Measurements from ENCODE around the gene ZDHHC19.
A peak's percentile ranks its signal among the peaks of the same experiment; 100 is the strongest.
"Not testable (repeated sequence)": the region's sequence is repeated elsewhere in the genome, so short reads cannot be mapped to it uniquely, and the experiment has no call there.

Gene ZDHHC19

DNA sequence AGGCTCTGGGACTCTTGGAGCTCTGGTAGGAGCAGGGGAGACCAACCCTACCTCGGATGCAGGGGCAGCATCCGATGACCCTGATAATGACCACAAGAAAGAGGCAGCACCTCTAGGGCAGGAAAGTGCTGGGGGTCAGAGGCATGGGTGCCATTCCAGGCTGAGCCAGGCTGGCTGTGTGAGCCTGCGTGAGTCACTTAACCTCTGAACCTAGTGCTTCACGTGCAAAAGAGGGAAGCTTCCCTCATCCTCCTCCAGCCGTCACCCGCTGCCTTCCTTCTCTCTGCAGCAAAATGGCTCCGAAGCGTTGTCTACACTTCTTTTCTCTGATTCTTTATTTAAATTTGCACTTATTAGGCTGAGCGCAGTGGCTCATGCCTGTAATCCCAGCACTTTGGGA, 35.5 kb downstream of the ZDHHC19 start:
- DNase-seq: no peak

DNA sequence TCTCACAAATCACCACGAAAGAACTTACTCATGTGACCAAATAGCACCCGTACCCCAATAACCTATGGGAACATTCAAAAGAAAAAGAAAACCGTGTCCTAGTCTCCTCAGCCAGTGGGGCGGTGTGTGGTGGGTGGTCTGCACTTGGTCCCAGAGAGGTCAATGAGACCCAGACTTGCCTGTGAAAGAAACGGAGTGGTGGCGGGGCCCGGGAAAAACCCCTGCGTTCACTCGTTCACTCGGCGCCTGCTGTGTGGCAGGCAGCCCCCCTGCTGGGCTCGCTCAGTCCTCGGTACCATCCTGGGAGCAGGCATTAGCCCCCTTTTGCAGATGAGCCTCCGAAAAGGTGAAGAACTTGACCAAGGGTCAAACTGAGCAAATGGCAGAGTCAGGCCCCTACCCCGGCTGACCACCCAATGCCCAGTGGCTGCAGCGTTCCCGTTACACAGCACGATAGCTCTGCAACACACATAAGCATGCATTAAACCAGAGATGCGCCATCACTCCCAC, 36.0 kb downstream of the ZDHHC19 start:
- no peak for DNase-seq

DNA sequence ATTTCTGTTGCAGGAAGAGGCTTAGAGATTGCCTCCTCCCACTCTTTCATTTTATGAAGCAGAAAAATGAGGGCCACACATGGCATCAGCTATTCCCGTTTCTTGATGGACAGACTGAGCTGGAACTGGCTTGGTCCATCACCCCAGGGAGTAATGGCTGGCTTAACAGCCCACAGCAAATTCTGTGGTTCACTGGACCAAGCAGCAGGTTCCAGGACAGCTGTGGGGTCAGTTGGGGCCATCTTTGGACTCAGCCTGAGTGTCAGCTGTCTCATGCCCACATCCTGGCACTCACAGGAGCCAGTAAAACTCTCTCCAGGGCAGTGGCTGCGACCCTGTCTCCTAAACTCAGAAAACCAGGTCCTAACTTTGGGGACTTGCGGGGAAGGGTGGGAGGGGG, 36.5 kb downstream of the ZDHHC19 start:
- no peak for DNase-seq

DNA sequence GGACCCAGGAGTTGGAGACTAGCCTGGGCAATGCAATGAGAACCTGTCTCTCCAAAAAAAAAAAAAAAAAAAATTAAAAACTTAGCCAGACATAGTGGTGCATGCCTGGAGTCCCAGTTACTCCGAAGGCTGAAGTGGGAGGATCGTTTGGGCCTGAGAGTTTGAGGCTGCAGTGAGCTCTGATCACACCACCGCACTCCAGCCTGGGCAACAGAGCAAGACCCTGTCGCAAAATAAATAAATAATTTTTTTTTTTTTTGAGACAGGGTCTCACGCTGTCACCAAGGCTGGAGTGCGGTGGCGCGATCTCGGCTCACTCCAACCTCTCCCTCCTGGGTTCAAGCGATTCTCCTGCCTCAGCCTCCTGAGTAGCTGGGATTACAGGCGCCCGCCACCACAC, 40.9 kb downstream of the ZDHHC19 start:
- not testable (repeated sequence) for DNase-seq

DNA sequence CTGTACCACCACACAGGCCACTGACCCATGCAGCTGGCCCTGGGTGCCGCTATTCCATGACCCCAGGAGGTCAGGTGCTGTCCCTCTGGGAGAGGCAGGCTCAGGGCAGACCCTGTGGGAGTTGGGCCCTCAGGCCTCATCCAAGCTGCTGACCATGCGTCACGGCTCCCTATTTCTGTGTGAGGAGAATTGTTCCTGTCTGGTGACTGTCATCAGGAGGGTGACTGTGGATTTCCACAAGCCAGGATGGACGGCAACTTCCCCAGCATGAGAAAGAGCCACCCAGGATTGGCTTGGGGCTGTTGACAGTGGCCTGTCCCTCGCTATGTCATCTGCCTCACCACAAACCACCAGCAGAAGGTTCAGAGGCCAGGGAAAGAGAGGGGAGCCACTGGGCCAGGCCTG, 41.4 kb downstream of the ZDHHC19 start:
- DNase-seq: no peak

DNA sequence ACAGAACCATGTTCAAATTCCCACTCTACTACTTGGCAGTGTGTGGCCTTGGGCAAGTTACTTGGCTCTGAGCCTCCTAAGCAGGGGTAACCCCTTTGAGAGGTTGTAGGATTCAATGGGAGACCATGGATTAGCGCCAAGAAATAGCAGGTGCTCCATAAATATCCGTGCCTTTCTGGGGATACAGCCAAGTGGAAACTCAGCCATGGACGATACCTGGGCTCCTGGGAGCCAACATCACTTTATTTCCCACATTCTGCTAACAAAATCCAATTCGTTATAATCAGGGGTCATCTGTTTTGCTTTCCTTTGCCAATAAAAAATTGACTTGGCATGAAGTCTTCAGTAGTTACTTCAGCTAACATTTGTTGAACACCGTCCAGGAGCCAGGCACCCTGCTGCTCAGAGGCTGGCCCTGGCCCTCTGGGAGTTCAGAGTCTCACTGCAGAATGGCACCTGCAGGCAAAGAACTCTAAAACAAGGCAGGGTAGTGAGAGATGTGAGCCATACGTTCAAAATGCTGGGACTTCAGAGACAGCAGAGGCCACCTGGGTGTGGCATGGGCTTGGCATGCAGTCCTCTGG, 42.3 kb downstream of the ZDHHC19 start:
- no peak for DNase-seq

DNA sequence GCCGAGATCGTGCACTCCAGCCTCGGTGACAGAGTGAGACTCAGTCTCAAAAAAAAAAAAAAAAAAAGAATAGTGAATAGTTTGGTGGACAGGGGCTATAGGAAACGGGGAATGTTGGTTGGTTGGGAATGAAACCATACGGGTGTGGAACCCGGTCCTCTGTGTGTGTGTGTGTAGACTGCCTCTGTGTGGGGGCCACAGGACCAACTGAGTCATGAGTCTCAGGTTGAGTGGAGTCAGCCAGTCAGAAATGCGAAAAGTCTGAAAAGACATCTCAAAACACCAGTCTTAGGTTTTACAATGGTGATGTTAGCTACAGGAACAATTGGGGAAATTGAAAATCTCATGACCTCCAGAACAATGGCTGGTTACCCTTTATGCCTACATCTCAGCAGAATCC, 44.5 kb downstream of the ZDHHC19 start:
- no peak for DNase-seq

DNA sequence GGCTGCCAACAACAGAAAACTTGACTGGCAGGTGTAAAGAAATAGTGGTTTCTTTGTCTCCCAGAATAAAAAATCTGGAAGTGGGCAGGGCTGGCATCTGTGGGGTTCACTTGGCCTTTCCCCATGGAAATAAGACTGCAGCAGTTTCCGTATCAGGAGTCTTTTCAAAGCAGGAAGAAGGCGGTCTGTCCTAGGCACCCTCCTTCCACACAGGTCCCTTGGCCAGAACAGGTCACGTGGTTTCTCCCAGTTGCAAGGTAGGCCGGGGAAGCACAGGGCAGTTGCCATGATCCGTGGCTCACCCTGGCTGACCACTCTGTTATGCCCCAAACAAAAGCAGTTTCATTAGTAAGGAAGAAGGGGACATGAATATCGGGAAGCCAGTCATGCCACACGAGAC, 45.4 kb downstream of the ZDHHC19 start:
- no peak for DNase-seq

DNA sequence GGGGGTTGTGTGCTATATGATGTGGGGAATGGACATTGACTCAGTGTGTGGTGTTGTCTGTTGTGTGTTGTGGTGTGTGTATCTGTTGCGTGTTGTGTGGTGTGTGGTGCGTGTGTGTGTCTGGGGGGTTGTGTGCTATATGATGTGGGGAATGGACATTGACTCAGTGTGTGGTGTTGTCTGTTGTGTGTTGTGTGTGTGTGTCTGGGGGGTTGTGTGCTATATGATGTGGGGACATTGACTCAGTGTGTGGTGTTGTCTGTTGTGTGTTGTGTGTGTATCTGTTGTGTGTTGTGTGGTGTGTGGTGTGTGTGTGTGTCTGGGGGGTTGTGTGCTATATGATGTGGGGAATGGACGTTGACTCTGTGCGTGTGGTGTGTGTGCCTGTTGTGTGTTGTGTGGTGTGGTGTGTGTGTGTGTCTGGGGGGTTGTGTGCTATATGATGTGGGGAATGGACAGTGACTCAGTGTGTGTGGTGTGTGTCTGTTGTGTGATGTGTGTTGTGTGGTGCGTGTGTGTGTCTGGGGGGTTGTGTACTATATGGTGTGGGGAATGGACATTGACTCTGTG, 46.1 kb downstream of the ZDHHC19 start:
- DNase-seq: not testable (repeated sequence)

DNA sequence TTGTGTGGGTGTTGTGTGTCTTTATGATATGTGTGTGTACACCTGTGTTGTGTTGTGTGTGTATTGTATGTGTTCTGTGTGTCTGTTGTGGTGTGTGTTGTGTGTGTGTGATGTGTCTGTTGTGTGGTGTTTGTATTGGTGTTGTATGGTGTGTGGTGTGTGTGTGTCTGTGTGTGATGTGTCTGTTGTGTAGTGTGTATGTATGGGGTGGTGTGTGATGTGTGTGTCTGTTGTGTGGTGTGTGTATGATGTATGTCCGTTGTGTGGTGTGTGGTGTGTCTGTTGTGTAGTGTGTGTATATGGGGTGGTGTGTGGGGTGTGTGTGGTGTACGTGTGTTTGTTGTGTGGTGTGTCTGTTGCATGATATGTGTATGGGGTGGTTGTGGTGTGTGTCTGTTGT, 46.6 kb downstream of the ZDHHC19 start:
- no peak for DNase-seq

DNA sequence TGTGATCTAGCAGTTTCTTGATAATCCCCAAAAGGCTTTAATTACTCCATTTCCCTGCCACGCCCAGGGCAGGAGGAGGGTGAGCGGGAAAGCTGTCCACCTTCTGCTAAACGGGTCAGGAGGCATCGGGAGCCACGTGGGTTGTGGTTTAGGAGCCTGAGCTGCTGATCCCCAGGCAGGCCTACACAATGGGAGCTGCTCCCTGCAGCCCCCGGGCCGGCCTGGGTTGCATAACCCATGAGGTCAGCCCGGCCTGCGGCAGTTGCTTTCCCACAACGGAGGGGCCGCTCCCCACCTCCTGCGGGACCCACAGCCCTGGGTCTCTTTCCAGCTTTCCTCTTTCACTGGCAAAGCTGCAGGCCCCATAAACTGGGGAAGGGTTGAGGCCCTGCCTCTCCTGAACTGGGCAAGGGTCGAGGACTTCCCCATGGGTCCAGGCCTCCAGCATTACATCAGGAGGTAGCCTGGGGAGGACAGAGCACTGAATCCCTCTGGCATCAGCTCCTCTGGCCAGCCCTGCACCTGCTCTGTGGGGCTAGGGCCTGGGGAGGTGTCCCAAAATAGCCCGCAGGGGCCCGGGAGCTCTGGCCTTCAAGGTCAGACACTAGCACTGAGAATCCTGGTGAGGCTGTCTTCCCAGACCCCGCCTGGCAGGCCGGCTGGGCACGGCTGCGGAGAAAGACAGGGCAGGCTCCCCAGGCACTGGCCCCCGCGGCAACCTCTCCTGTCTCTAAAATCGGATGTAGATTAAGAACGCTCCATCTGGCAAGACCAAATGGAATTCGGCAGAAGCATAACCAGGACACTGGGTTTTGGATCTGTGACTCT, 47.3 kb downstream of the ZDHHC19 start:
- DNase-seq: no peak

DNA sequence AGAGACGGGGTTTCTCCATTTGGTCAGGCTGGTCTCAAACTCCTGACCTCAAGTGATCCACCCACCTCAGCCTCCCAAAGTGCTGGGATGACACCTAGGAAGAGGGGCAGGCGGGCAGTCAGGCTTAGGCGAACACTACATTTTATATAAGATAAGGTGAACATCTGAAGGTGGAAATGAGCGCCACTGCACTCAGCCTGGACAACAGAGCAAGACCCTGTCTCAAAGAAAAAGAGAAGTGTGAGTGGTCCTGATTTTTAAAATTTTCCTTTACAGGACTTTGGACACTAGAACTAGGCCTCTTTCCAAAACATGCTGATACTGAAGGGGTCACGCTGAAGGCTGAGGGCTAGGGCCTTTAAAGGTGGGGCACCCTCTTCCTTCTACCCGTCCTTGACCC, 48.0 kb downstream of the ZDHHC19 start:
- no peak for DNase-seq

DNA sequence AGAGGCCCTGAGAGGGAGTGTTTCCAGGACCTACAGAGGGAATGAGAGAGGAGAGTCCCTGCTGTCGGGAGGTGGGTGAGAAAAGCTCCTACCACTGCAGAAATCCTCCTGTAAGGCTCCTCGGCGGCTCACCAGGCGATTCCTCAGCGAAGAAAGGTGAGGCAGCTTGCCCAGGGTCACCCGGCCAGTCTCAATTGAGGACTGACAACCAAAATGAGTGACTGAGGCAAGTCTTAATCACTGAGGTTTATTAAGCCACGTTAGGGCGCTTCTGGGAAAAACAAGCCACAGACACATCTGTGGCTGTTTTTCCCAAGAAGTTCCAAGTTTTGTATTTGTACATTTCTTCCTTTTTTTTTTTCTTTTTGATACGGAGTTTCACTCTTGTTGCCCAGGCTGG, 48.5 kb downstream of the ZDHHC19 start:
- no peak for DNase-seq

DNA sequence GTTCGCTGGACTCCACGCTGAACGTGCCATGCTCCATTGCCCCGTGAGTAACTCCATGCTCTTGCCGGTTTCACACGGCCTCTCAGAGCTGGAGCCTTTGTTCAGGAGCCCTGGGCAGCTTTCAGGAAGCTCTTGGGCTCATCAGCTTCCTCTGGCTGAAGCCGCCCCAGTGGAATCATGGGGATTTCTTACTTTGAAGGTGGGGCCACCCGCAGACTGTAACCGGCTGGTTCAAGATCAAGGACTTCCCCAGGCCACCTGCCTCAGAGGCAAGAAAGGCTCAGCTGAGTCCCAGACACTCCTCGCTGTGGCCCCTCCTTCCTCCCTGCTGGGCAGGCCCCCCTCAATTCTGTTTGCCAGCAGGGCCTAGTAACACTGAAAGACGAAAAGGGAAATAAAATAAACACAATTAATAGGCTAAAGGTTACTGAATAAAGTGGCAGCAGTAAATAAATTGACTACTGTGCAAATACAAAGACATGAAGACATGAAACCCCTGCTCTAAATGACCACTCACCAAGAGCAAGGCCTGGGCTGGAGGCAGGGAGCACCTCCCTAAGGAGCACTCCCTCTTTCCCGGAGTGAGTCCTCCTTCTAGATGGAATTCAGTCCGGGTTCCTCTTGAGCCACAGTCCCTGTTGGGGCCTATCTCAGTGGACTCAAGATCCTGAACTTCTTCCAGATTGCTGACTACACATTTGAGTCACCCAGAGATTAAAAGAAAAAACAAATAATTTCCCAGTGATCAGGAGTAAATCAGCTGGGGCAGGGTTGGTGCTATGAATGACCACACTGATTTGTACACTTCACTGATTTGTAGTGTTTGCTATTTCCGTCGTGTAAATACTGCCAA, 51.0 kb downstream of the ZDHHC19 start:
- DNase-seq: peak in 1 of 2 experiments; percentile 14

DNA sequence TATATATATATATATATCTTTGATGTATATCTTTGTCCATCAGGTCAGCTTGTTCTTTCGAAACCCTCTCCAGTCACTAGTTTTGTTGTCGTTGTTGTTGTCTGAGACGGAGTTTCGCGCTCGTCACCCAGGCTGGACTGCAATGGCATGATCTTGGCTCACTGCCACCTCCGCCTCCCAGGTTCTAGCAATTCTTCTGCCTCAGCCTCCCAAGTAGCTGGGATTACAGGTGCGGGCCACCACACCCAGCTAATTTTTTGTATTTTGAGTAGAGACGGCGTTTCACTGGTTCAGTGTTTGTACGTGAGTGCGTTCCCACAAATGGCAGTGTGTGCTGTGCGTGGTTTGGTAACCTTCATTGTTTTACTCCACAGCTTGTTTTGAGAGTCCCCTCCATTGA, 51.7 kb downstream of the ZDHHC19 start:
- DNase-seq: no peak

DNA sequence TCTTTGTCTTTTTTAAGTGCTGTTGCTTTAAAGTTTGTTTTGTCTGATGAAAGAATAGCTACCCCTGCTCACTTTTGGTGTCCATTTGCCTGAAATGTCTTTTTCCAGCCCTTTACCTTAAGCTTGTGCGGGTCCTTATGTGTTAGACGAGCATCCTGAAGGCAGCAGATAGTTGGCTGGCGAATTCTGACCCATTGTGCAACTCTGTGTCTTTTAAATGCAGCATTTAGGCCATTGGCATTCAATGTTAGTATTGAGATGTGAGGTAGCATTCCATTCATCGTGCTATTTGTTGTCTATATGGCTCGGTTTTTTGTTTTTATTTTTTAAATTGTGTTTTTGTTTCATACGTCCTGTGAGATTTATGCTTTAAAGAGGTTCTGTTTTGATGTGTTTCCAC, 55.0 kb downstream of the ZDHHC19 start:
- no peak for DNase-seq

DNA sequence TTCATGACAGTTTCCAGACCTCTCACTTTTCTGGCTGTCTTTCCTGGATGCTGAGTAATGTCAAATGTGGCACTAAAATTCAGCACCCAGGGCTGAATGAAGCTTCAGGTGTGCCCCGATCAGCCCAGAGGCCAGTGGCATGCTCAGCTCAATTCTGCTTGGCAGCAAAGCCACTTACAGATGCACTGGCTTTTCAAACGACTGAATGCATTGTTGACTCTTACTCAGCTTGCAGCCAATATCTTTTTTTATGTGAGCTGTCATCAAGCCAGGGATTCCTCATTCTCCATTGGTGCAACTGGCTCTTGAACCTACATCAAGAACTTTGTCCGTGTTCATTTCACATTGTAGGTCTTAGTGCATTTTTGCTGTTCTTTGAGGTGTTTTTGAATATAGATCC, 60.7 kb downstream of the ZDHHC19 start:
- no peak for DNase-seq

DNA sequence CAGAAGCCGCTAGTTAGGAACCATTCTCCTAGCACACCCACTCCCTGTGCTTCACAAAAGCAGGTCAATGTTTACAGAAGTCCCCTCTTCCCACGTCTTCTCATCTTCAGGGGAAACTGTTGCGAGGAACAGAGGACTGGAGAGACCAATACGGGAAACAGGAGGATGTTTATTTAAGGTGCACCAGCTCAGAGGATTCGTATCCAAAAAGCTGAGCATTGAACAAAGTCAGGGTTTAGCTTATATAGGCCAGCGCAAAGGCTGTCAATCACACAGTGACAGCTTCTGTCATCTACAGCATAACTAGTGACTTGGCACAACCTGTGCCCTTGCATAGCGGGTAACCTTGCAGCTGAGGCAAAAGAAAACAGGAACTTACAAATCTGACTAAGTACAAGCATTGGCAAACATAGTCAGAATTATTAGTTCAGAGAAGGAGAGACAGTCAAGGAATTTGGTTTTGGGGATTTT, 61.3 kb downstream of the ZDHHC19 start:
- DNase-seq: no peak

DNA sequence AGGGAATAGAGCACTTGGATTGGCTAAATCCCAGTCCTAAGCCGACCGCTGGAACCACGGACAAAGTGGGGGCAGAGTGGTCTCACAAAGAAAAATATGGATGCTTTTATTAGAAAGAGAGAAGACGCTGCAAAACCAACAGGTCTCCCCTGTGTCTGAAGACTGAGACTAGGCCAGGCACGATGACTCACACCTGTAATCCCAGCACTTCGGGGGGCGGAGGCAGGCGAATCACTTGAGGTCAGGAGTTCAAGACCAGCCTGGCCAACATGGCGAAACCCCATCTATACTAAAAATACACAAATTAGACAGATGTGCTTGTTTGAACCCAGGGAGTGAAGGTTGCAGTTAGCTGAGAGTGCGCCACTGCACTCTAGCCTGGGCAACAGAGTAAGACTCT, 61.8 kb downstream of the ZDHHC19 start:
- DNase-seq: no peak

Data from stimulated activated CD4-positive, alpha-beta T cell treated with anti-CD3 and anti-CD28 coated beads, Interleukin-4, amount 100 ng/mL, for 4 hours (primary cell).